Spleen (tissue), 7 donors: ENCODE results near the gene IL34.
A peak's percentile ranks its signal among the peaks of the same experiment; 100 is the strongest.

ENCODE experiments used
- CTCF ChIP-seq, 11 experiments: fragments of 200-600 bp in 7 of 11; fragments of 450-650 bp in 4 of 11; sonication (generic) in 4 of 11; IDR thresholded peaks in 8 of 11; conservative IDR thresholded peaks in 3 of 11; 1 replicate in 7 of 11; 2 replicates in 4 of 11; pipeline versions ENCODE4 v1.4.0 to v1.8.0; 2016 to 2021; ENCODE audit warnings: antibody characterized with exemption in 11 of 11, inconsistent platforms in 4 of 11, mild to moderate bottlenecking in 1 of 11
- POLR2A ChIP-seq, 3 donors: fragments of 450-650 bp; IDR thresholded peaks; one replicate each; pipeline ENCODE4 v1.5.1; 2017; ENCODE audit warnings: antibody characterized with exemption in 3 of 3, mild to moderate bottlenecking in 1 of 3
- POLR2AphosphoS5 ChIP-seq, 3 donors: sonication (generic); formaldehyde crosslinking; IDR thresholded peaks; one replicate each; pipeline ENCODE4 v1.5.1; 2017; ENCODE audit warnings: antibody characterized with exemption in 3 of 3
- donor health status: DM: no; HTN: no; CAD: no; lungs with moderate emphysema.
- donor health status: DM: no; HTN: no; CAD: no.
- donor health status: DM: no; HTN: no; CAD: no.

- TF ChIP-seq POLR2A (IDR thresholded peaks at IDR 0.05) (no peak), CTCF (IDR thresholded peaks at IDR 0.05 in 8 of 11, conservative IDR thresholded peaks at IDR 0.05 in 3 of 11) (peak; percentile 79 to 96 (median 91)), POLR2AphosphoS5 (IDR thresholded peaks at IDR 0.05) (peak; percentile 45 to 60 (median 49))
Measured at GRCh38 chr16:70653809-70654771, 7.7 kb downstream of the IL34 start.
